Sigmoid colon (tissue), 4 donors: ENCODE measurements around the gene CTPS2.

Experiments used
- CTCF ChIP-seq, 4 experiments: fragments of 450-650 bp in 3 of 4; fragments of 200-600 bp in 1 of 4; IDR thresholded peaks; one replicate each; pipeline ENCODE4 v1.5.1; 2016 to 2019; ENCODE audit warnings: antibody characterized with exemption in 4 of 4, mild to moderate bottlenecking in 3 of 4, moderate library complexity in 2 of 4
- EP300 ChIP-seq, 4 donors: sonication (generic); formaldehyde crosslinking; IDR thresholded peaks; one replicate each; pipeline ENCODE4 v1.6.1; 2017; ENCODE audit warnings: antibody characterized with exemption in 4 of 4
- POLR2A ChIP-seq, 2 donors: fragments of 450-650 bp; IDR thresholded peaks; one replicate each; pipeline ENCODE4 v1.6.1; 2016; ENCODE audit warnings: antibody characterized with exemption in 2 of 2, mild to moderate bottlenecking in 2 of 2, moderate library complexity in 2 of 2
- POLR2AphosphoS5 ChIP-seq, 4 donors: sonication (generic); formaldehyde crosslinking; IDR thresholded peaks; one replicate each; pipeline ENCODE4 v1.6.1; 2017; ENCODE audit warnings: antibody characterized with exemption in 4 of 4

DNA sequence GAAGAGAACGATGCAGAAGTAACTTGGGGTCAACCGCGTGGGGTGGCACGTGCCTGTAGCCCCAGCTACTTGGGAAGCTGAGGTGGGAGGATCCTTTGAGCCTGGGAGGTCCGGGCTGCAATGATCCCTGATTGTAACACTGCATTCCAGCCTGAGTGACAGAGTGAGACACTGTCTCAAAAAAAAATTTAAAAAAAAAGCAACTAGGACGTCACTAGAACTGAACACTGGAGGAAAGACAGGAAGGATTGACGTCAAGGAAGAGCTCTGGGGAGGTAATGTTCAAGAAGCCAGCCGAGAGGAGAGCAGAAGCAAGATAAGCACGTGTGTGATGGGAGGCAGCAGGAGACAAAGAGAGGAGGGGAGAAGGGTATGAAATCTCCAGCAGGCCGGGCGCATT is 33.8 kb downstream of the CTPS2 start:
- TF ChIP-seq POLR2AphosphoS5 (IDR thresholded peaks at IDR 0.05) (no peak), POLR2A (IDR thresholded peaks at IDR 0.05) (no peak), CTCF (IDR thresholded peaks at IDR 0.05) (no peak), EP300 (IDR thresholded peaks at IDR 0.05) (no peak)
